ENCODE measurements around the gene MMP25.

Gene MMP25, protein sequence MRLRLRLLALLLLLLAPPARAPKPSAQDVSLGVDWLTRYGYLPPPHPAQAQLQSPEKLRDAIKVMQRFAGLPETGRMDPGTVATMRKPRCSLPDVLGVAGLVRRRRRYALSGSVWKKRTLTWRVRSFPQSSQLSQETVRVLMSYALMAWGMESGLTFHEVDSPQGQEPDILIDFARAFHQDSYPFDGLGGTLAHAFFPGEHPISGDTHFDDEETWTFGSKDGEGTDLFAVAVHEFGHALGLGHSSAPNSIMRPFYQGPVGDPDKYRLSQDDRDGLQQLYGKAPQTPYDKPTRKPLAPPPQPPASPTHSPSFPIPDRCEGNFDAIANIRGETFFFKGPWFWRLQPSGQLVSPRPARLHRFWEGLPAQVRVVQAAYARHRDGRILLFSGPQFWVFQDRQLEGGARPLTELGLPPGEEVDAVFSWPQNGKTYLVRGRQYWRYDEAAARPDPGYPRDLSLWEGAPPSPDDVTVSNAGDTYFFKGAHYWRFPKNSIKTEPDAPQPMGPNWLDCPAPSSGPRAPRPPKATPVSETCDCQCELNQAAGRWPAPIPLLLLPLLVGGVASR

DNA sequence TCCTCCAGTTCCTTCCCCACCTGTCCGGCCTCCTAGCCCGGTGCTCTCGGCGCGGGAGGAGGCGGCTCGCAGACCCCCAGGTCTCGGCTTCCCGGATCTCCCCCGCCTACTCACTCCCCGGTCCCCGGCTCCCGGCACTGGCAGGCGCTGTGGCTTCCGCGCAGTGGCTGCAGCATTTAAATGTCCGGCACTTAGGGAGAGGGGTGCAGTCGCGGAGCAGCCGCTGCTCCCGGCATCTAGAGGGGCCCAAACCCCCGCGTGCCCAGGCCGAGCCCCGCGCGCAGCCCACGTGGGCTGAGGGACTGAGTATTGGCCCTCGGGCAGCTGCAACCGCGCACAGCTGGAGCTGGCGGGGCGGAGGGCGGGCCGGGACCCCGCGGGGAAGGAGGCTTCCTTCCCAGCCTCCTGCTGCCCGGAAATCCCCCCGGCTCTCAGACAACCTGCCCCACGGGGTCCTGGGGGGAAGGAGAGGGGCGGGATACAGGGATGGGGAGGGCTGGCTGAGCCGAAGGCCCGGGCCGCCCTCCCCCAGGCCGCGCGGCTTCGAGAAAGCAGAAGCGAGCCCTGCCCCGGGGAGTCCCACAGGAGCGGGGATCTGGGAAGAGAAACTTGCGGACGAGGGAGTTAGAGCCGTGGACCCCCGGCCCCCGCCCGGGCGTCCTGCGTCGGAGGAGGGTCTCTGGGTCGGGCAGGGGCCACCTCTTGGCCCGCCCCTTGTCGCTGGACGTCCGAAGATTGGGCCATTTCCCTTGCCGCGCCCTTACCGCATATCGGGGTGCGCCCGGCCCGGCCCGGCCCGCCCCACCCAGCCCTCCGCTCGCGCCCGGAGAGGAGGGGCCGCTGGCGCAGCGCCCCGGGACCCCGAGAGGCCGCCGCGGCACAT lies at the start of gene MMP25:
MMP25 (plus strand) TSS at position 804 of the 883 bp plus-strand sequence. CDS start 357 bp downstream, outside the sequence.
- DNase-seq = peak in 2 of 3 experiments; percentile 58 to 59

DNA sequence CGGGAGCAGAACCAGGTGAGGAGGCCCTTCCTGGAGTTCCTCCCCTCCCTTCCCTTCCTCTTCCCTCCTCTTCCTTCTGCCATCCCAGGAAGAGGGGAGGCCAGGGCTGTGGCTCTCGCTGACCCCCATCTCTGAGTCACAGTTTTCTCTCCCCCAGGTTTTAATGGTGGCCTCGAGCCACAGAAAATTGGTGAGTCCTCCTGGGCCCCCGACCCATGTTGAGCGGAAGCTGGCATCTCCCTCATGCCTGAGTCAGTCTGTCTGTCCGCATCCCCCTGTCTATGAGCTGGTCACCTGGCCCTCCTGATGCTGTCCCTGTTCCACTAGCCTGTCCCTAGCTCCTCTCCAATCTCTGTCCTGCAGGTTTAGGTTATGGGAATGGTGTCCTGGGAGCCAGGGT lies 46.4 kb upstream of the MMP25 start:
- DNase-seq = no peak

DNA sequence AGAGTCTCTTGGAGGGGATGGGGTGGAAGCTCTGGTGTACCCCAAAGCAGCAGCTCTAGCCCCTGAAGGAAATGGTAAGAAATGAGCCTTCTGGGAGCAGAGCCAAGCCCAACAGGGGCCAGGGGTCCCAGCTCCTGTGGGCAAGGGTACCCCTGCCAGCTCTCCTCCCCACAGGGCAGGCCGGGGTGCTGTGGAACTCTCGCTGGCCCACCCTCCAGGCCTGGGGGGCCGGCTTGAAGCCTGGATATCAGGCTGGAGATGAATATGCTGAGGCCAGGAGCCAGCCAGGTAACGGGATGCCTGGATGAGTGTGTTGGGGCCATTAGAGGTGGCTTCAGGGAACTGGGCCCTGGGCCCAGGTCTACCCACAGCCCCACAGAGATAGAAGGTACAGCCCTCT lies 45.8 kb upstream of the MMP25 start:
- no peak for DNase-seq

DNA sequence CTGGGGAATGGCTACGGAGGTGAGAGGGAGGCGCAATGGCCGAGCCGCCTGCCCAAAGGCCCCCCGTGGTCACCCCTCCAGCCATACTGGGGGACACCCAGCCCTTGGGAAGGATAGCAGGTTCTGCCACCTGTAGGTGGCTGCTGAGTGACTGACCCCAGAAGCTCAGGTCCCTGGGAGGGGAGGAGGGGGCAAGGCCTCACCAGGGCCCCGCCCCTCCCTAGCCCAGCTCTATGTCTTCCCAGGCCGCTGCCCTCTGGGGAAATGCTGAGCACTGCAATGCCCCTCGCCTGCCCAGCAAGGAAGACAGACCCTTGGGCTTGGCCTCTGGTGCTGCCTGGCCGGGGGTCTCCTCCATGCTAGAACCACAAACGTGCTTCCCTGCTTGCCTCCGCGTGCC lies 45.0 kb upstream of the MMP25 start:
- no peak for DNase-seq

DNA sequence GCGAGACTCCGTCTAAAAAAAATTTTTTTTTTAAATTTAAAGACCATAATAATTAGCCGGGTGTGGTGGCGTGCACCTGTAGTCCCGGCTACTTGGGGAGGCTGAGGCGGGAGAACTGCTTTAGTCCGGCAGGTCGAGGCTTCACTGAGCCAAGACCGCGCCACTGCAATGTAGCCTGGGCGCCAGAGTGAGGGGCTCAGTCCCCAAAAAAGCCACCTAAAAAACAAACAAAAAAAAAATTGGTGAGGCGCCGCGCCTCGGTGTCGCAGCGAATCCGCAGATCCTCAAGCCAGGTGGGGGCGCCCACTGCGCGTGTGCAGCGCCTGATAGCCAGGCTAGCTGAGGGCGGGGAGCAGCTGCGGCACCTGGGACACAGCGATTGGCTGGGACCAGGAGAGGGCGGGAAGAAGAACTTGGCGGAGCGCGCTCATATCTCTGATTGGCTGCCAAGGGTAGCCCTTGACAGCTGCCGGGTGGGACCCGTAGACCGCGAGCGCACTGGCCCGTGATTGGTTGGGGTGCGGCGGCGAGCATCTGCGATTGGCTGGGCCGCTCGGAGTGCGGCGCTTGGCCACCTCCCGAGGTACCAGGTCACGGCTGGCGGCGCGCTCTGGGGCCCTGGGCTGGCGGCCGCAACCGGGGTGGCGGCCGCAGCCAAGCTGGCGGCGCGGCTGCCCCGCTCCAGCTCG lies 42.6 kb upstream of the MMP25 start:
- peak; percentile 99 to 100 (median 99) for DNase-seq

DNA sequence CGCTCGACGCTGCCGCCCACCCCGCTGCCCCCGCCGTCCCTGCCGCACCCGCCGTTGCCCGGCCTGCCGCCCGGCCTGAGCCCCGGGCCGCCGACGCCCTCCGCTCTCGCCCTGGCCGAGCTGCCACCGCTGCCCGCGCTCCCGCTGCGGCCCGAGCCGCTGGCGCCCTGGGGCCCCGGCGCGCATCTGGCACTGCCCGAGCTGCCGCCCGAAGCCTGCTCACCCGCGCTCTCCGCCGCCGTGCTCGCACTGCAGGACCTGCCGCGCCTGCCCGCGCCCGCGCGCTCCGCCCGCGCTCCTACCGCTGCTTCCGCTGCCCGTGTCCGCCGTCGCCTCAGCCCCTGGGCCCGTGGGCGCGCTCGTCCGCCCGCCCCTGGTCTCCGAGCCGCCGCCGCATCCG lies 42.0 kb upstream of the MMP25 start:
- DNase-seq = peak; percentile 43 to 52 (median 45)

DNA sequence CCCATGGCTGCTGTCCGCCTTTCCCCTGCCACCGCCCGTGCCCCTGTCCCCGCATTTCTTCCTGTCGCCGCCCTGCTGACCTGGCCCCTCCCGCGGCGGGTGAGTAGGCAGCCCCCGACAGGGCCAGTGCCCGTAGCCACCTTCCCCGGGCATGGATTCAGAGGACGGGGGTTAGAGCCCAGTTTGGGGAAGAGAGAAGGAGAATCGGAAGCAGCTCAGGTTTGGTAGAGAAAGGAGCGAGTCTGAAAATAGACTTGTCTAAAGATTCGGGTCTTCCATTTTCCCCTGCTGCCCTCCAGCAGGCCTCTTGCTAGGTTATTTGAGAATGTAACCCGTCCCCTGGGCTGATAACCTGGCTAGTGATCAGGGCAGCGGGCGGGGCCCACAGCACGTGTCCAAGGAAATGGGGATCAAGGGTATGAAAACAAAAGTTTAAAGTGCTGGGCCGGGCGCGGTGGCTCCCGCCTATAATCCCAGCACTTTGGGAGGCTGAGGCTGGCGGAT lies 41.5 kb upstream of the MMP25 start:
- DNase-seq = peak; percentile 50 to 70 (median 59)

DNA sequence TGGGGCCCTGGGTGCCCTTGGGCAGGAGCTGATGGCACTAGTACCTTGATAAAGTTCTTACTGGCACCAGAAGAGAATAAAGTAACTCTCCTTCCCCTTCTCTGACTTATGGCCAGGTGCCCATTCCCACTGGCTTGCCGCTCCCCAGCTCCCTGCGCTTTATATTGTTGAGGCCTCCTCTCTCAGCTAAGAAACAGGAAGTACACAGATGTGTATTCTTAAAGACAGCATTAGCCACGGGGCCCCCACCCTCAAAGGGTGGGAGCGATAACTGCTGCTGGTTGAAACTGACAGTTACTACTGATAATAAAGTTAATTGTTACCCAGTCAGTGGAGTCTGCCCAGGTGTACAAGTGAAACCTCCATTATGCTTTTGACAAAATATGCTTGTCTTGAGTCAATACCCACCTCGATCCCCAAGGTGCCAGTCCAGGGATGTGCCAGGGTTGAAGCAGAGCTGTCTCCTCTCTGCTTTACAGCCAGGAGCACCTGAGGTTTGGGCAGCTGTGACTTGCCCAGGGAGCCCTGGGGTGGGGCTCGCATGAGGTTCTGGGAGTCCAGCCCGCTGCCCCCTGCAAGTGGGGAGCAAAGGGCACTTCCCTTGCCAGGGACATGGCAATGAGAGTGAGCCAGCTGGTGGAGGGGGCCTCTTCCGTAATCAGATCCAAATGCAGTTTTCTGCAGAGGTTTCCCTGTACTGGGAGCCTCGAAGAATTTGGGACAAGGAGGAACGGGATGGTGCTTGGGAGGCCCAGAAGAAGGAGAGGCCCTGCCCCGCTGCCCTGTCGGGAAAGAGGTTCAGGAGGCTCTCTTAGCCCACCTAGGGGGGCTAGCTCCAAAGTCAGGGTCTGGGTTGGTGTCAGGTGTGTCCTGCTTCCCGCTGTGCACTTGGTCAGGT lies 39.1 kb upstream of the MMP25 start:
- no peak for DNase-seq

DNA sequence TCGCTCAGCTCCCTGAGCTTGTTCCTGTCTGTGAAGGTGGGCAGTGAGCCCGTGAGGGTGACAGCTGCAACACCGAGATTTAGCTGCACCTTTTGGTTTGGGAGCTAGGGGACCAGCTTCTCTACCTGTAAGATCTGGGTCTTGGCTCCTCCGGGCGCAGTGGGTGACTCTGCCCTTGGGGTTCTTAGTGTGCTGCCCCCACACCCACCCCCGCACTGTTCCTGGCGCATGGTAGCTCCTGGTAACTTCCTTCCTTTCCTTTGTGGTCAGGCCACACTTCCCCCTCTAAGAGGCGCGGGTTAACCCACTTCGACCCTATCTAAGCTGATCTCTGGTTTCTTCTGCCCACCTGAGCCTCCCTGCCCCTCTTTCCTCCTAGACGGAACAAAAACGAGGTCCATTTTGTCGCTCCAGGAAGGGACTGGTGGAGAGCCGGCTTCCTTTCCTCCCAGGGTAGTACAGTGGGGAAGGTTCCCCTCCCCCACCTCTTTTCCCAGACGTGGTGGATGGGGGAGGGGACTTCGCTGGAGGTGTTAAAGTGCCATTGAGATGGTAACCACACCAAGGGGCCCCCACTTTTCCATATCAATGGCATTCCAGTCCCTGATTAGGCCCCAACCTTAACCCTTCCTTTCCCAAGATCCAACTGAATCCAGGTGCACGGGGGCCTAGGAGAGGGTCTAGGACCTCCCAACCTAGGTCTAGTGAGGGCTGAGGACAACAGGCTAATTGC lies 38.2 kb upstream of the MMP25 start:
- no peak for DNase-seq

DNA sequence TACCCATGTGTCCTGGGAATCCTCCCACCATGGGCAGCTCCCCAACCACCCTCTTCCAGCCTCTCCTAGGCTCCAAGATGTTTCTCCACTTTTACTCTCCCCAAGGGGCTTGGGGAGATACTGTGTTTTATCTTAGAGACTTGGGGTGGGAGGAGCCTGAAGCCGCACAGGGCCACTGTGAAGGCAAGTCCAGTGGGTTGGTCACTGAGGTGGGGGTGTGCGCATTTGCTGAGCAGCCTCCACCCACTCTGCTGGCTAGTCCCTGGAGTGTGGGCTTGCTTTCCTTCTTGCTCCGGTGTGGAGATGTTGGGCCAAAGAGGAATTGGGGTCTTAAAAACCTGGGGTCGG lies 37.7 kb upstream of the MMP25 start:
- no peak for DNase-seq

DNA sequence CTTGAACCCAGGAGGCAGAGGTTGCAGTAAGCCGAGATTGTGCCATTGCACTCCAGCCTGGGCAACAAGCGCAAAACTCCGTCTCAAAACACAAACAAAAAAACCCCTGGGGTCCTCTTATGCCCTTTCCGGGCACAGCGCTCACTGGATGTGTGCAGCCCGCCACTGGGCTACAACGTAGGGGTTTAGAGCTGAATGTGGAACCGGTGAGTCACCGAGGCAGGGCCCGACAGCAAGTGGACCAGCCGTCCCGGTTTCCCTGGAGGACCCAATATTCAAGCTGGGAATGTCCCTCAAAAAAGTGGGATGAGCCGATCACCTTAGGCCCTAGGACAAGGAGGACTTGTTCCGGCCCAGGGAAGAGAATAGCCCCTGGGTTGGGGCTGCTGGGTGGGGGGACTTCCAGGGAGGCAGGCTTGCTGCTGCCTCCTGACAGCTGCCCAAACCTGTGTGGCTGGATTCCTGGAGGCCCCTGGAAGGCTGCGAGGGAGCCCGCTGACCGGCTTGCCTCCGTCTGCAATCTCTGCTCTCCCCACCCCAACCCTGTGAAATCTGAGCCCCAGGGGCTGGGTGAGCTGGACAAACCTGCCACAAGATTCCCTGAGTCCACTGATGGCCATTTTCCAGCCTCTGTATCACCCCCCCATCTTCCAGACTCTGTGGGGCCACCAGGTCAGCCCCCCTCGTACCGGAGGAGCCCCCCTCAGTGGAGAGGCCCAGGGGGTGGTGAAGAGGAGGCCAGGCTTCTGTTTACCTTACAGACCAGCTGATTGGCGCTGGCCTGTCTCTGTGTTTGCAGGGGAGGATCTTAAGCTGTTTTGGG lies 36.6 kb upstream of the MMP25 start:
- DNase-seq = peak in 2 of 3 experiments; percentile 15 to 24

DNA sequence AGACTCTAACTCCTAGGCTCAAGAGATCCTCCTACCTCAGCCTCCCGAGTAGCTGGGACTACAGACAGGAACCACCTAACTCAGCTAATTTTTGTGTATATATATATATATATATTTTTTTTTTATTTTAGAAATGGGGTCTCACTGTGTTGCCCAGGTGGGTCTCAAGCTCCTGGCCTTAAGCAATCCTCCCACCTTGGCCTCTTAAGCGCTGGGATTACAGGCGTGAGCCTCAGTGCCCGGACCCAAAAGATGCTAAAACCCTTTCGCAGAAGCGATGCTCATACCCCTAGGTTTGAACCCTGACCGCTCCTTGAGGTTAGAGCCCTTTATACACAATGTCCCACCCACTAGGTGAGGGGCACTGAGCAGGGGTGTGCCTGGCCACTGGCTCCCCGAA lies 35.9 kb upstream of the MMP25 start:
- no peak for DNase-seq

DNA sequence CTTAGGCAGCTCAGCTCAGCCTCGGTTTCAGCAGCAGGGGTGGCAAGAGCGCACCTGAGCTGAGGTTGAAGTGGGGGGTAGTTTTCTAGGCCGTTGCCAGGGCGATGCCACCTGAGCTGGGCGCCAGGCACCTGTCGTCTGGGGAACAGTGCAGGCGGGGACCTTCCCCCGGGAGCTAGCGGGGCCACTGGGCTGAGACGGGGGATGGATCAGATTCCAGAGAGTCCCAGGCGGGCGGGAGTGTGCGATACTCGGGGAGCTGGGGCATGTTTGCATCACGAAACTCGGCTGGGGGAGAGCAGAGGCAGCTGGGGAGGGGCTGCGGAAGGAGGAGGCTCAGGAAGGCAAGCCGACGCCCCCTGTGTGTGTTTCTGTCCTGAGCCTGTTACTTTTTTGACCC lies 34.1 kb upstream of the MMP25 start:
- peak; percentile 81 to 94 (median 90) for DNase-seq

DNA sequence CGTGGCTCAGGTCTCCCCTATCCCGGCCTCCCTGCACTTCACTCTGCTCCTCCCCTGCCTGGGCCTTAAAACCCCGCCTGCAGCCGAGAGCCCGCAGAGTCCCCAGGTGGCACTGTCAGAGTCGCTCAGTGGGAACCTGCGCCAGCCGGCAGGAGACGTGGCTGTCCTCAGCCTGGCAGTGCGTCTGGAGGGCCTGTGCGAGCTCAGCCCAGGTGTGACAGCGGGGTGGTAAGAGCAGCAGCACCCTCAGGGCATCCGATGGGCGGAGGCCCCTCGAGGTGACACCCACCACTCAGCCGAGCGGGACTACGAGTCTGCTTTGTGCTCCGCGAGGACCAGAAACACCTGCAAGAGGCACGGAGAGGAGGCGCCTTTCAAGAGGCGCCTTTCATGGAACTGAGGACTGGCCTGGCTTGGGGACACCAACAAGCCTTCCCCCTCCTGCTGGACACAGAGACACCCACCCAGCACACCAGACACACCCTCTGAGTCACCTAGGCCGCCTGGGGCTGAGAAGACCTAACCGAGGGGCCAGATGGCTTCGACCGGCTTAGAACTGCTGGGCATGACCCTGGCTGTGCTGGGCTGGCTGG lies 33.4 kb upstream of the MMP25 start, which contains the start of gene CLDN9:
CLDN9 (plus strand) TSS at position 96 of the 593 bp plus-strand sequence; CDS start at position 536, 440 bp downstream.
- peak; percentile 87 to 95 (median 92) for DNase-seq

DNA sequence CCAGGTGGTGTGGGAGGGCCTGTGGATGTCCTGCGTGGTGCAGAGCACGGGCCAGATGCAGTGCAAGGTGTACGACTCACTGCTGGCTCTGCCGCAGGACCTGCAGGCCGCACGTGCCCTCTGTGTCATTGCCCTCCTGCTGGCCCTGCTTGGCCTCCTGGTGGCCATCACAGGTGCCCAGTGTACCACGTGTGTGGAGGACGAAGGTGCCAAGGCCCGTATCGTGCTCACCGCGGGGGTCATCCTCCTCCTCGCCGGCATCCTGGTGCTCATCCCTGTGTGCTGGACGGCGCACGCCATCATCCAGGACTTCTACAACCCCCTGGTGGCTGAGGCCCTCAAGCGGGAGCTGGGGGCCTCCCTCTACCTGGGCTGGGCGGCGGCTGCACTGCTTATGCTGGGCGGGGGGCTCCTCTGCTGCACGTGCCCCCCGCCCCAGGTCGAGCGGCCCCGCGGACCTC lies 32.8 kb upstream of the MMP25 start:
- peak in 1 of 3 experiments; percentile 47 for DNase-seq

DNA sequence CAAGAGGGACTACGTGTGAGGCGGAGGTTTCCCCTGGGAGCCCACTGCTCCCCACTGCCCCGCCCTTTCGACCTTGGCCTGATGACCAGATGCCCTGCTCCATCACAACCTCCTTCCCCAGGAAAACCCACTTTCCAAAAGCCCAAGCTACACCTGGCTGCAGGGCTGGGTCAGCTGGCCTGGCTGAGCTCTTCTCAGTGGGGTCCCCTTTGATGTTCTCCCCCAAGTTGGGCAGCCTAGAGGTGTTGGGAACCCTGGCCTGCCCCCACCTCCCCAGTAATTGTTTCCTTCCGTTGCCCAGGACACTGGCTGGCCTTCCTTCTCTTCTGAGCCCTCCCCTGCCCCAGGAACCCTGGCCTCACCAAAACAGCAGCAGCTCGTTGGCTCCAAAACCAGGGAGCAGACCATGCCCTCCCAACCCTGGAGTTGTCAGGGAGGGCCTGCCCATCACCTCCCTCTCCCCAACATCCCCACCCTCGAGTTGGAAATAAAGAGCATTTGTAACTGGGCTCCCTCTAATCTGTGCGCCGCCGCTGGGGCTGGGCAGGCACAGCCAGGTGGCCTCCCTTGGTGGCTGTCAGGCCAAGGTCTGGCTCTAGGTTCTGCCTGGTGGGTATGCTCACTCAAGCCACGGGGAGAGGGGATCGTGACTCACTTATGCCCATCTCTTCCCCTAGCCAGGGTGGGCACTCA lies 32.2 kb upstream of the MMP25 start:
- no peak for DNase-seq

DNA sequence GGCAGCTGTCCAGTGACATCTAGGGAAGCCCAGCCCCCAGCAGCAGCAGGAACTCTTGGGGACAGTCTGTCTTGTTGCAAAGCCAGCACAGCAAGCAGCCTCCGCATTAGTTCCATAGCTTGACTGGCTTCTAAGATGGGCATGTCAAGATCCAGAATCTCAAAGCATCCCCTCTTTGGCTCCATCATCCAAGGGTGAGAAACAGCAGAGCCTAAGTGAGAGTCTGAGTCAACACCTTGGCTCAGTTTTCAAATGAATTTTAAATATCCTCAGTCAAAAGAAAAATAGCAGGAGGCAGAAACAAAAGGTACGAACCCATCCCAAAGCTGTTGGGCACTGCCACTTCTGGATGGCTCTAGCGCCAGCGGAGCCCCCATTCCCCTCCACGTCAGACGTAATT lies 31.4 kb upstream of the MMP25 start:
- DNase-seq = no peak

DNA sequence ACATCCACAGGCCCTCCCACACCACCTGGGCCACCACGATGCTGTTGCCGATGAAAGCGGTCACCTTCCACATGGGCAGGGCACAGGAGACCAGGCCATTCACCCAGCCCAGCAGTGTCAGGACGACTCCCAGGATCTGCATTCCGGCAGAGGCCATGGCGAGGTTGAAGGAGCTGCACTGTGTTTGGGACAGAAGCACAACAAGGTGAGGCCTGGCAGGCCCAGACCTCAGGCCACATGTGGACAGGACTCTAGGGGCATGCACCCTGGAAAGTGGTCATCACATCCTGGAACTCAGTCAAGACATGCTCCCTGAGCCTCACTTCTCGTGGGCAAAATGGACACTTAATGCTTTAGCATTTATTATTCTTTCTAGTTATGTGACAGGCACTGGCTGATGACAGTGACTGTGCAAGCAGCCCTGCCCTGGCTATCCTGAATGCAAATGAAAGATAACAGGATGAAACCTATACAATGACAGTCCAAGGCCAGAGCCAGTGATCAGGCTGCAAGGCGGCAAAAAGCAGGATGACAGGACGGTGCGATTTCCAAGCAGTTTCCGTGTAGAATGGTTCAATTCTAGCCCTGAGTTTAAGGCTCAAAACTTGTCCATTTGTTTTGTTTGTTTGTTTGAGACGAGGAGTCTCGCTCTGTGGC lies 30.4 kb upstream of the MMP25 start:
- DNase-seq = no peak
